ENCODE data around the gene ABCD3.

The ABCD3 gene

DNA sequence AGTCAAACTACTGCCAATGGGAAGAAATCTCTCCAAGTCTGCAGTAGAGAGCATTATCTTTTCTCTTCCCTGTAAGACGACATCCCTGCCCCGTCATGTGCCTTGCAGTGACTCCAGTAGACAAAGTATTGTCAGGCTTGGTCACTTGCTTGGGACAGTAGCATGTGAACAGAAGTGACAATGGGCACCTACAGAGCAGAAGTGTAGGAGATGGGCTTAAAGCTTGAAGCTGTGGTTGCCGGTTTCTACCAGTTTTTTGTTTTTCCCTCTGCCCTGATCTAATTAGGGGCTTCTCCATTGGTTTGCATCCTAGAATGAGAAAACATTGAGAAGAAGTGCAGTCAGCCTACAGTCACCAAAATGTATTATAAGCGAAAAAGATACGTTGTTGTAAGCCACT is 110.6 kb downstream of the ABCD3 start:
- DNase-seq = peak in 1 of 3 donors; percentile 6

DNA sequence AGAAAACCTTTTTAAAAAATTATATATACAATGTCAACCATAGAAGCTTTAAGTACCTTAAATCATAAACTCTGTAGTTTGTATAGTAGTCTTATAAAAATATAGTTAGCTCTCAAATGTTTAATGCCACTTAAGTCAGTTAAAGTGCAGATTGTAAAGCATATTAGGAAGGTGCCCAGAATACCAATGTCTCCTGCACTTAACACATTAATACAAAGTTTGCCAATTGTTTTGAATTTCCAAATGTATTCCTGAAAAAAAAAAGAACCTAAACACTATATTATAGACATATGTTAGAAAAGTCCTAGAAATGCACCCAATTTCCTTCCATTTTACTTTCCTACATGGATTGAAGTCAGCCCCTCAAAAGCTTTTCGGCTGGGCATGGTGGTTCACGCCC is 111.2 kb downstream of the ABCD3 start:
- no peak for DNase-seq

DNA sequence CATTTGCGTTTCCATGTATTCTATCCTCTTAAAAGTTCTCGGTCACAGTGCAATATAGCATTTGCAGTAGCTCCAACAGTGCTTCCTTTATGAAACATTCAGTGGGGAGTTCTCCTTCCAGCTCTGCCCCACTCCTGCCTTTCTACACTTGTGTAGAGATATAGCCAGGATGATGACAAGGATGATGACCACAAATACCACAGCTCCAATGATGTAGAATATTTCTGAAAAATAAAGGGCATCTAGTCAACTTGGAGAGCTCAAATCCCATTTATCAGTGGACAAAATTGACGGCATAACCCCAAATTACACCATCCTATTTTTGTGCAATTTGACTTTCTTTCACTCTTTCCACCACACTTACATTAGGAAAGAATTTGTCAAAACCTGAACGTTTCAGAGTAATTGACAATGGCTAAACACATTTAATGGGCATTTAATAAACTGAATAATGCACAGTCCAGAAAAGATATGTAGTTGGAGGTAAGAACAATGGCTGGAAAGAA is 112.2 kb downstream of the ABCD3 start:
- DNase-seq = peak in 1 of 3 donors; percentile 9

DNA sequence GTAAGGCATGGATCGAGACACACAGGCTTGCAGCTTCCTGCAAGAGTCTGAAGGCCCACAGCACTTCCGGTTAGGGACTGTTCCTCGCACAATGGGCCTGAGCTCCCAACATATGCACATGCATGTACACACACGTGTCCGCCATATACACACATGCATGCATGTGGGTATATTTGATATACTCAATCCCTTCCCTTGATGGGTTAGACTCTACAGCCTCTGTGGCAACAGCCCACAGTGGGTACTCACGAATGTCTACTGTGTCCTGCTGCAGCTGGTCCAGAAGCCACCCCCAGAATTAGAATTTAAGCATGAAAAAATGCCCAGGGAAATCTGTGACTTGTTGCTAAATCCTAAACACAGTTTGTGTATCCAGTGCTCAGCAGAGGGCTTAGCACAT is 113.5 kb downstream of the ABCD3 start:
- peak in 1 of 3 donors; percentile 7 for DNase-seq

DNA sequence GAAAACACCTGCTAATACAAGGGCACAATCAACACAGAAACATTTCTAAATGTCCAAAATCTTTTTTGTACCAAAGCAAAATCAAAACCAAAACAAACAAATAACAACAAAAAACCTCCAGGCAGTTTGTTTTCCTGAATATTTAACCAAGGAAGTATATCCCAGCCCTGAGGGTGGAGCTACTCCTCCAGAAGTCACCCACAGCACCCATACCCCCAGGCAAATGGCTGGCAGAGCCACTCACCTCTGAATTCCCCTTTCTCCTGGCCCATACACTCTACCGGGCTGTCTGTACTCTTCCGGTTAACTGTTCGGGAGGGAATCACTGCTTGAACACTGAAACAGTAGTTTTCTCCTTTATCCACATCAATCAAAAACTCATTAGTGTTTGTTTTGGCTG is 113.9 kb downstream of the ABCD3 start:
- DNase-seq = peak in 1 of 3 donors; percentile 13

DNA sequence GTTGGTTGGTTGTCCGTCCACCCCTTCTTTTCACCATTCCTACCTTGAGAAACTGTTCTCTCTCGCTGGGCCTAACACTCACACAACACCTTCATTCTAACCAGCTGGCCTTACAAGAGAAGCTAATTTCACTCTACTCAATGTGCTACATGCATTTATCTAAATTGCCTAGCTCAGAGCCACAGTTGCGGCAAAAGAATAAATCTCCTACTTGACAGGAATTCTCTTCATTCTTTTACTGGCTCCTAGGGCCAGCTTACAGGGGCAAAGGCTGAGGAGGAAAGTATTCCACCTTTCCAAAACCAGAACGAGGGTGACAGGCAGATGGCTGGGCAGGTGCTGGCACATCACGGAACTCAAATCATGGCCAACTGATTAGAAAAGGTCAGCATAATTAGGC is 116.9 kb downstream of the ABCD3 start:
- peak in 1 of 3 donors; percentile 1 for DNase-seq

DNA sequence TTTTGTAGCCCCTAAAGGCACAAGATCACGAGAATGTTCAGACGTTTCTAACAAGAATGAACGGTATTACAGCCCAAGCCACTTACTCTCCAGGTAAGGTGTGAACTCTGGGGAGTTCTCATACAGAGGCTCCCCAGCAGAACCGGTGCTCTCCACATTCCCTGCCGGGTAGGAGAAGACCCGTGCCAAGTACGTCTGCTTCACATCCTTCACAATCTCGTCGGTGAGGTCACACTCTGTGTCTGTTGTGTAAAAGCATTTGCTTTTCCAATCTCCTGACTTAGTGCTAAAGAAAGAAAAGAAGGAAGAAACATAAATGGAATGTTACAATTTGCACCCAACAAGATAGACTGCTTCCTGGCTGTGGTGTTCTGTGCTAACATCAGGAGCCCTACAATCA is 117.7 kb downstream of the ABCD3 start:
- DNase-seq = peak in 1 of 3 donors; percentile 4

DNA sequence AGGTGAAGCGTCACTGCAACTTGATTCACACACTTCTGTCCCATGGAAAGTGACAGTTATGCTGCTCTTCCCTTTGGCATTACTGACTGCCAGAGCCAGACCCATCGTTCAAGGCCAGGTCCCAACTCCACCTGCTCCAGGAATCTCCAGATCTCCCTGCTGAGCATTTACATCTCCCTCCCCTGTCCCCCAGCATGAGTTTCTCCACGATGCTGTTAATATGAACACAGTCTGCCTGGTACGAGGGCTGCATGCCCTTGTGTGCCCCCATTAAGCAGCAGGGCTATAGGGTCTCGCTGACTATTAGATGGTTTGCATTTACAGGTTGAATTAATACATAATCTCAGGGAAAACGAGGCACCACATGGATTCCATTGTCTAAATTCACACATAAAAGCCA is 119.1 kb downstream of the ABCD3 start:
- DNase-seq = peak in 1 of 3 donors; percentile 5

DNA sequence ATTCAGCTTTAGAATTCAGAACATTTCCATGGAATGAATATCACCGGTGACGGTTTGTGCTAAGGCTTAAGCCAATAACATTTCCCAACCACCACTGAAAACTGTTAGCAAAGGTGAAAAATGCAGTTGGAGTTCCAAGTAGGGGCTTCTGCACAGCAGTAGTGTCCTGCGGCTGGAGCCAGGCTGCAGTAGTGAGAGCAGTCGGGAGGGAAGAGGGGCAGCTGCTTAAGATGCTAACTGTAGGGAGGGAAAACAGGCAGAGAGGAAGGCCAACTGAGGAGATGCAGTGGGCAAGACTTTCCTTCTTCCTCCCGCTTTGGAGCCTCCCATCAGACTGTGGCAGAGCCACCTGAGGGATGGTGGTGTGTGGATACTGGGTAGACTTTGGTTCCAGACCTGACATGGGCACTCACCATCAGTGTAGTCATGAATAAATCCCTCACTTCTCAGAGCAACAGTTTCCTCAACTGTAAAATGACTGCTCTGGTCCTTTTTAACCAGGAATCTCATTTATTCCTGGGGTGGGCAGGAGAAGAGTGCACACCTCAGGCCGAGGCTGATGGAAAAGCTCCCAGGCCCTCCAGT is 120.1 kb downstream of the ABCD3 start:
- peak in 1 of 3 donors; percentile 4 for DNase-seq

DNA sequence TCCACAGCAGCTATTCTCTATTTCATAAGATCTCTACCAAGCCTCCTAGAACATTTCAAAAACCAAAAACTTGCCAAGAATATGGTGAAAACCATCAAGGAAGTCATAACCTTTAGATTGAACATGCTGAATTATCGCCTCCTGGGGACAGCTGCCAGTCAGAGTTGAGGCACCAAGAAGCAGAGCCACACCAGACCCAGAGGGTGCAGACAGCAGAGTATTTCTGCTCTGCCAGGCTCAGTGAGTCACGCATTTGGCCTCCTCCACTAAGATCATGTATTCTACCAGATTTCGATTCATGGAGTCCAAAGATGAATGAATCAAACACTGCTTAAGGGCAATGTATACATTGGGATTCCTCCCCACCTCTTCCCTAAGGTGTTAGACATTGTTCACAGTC is 121.3 kb downstream of the ABCD3 start:
- peak; percentile 21 to 40 (median 31) for DNase-seq

DNA sequence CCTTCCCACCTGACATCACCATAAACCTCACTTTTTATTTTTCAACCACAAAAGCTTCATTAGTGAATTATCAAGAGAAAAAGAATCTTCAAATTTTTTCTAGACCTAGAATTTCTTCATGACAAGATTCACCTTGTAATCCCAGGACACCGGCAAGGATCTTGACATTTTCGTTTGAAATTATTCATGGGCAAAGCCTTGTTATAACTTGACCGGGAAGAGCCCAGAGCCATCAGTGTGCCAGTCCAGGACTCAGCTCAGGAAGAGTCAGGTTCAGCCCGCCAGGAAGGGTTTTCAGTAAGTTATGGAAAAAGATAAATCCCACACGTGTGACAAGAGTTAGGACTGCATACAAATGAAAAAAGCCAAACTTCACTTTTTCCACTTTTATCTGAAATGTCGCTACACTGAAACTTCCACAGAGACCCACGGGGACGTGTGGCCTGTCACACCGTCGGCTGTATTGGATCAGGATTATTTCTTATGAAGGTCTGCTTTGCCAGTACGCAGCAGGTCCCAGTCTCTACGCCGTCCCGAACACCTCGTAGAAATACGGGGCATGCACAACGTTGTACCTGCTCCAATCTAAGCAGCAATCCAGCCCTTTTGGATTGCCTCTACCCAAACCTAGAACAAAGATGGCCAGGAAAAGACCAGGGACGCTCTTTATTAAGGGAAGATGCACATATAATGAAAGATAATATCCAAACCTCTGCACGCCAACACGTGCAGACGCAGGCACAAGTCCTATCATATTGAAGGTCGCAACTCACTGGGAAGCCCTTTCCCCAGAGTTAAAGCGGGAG is 122.5 kb downstream of the ABCD3 start:
- DNase-seq = peak in 1 of 3 donors; percentile 5

DNA sequence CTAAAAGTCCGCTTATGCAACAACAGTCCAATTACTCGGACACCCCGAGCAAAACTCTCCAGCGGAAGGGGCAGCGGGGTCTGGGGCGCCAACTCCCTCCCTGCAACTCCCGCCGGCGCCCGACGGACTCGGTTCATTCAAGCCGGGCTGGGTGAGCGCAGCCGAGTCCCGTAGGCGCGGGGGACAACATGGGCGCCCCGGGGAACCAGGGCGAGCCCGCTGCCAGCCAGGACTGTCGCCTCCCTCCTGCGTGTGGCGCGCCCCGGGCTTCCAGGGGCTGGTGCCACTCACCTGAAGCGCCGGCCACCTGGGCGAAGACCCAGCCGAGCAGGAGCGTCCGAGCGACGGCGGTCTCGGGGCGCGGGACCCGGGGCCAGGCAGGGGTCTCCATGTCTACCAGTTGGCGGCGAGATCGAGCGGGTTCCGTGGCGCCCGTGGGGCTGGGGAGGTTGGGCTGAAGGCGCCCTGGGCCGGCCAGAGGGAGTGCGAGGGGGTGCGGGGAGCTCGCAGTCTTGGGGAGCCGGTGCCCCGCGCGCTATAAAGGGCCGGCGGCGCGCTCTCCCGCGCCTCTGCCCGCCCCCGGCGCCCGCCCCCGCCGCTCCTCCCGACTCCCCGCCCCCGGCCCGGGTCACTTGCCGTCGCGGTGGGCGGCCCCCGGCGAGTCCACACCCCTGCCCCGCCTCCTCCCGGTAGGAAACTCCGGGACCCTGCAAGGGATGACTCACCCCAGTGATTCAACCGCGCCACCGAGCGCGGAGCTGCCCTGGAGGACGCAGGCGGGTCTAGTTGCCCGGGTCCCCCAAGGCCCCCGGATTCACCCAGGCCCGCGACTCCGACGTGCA is 123.3 kb downstream of the ABCD3 start, which contains the start of gene F3:
TSS of gene F3 (minus strand) at position 514 of the 842 bp plus-strand sequence. CDS start at position 391, 123 bp downstream.
- peak; percentile 96 to 99 (median 98) for DNase-seq

DNA sequence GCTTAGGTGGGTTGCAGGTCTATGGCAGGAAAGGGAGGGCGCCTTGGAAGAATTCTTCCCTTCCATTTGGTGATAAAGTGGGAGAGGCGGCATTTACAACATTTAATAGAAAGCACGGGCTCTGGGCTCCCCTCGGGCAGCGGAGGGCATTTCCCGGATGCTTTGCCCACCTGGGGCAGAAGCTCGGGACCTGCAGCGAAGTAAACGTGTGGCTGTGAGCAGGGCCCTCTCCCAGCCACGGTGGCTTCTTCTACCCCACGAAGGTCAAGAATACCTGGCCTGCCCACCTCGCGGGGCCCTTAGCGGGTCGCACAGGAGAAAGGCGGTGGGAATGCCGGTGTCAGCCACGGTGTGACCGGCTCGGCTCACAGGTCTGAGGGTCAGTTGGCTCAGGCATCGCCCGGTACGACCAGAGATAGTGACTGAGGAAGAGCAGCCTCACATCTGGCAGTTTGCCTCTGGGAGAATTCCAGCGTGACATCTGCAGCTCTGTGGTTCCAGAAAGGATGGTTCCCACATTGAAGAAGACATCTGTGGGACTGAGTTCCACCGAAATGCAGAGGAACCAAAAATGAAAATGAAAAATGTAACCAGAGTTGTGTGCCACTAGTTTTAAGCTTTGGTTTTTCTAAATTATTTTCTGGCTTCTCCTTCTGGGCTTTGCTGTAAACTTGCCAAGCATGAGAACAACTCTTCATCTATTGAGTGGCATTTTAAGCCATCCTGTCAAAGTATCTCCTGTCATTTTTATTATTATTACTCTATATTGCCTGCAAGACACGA is 124.1 kb downstream of the ABCD3 start:
- peak; percentile 61 to 81 (median 67) for DNase-seq

DNA sequence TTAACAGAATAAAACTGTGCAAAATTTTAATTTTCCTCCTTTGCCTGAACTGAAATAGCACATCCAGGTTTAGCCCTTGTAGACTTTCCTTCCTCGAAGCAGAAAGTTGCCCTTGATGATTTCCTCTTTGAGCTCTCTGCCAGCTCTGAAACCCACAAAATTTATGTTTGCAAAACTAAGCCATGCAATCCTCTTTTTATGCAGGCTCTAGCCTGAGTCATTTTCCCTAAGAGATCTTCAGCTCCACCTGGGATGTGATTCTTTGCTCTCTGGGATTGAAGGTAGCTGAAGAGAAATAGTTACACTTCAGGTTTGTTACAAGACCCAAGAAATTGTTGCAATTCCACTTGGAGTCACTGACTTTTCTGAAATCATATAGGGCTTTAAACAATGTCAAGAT is 124.8 kb downstream of the ABCD3 start:
- DNase-seq = peak; percentile 27 to 62 (median 44)

DNA sequence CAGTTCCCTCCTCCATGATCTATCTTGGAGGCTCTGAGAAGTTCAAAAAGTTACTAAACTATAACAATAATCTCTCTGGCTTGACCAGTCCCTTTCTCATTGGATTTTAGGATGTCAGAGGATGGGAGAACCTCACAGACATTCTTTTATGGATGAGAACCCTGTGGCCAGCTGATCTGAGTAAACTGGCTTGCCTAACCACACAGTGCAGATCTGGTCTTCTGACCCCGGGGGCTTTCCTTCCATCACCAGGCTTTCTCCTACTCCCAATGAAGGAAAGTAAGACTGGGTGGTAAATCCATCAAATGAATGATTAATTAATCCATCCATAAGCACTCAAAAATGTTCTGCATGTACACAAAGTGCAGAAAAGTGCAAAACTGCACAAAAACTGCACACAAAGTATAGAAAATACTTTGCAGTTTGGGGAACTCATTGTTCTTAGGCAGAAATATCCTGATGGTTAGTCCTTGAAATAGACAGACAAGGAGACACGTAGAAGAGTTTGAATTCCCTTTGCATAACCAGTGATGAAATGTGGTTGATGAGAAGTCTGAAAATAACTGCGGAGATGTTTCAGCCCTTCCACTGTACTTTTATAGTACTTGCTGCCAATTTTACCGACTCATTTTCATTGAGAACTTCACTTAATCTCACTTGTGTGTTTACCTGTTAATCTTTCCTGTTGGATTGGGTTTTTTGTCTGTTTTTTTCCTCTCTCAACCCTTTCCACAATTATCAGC is 125.9 kb downstream of the ABCD3 start:
- DNase-seq = peak in 2 of 3 donors; percentile 10 to 30

DNA sequence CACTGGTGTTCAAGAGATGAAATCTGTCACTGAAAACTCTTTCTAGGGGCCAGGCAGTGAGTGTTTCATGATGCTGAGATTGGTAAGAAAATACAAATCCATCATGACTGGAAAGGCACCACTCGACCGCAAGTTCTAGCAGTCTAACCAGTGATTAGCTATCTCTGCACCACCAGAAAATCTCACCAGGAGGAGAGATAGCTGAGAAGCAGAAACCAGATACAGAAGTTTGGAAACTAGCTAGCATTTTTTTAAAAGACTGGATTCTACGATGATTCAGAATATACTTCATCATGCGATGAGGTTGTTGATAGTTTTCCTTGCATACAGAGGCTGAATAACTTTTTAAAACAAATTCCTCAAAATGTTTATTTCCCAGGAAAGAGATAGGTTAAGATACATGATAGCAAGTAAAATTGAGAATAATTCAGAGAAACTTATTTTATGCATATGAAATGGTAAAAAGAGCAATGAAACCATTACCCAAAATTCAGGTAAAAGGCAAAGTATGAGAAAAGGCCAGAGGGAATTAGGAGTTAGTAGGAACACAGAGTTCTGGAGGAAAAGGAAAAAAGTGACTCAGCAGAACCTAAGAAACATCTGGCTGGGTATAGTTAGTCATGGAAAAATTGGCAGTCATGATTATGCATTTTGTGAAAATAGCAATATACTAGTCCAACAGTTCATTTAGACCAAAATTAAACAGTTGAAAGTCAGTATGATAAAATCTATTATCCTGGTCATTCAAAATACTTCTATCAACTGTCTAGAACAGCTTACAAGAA is 126.7 kb downstream of the ABCD3 start:
- peak in 1 of 3 donors; percentile 28 for DNase-seq

DNA sequence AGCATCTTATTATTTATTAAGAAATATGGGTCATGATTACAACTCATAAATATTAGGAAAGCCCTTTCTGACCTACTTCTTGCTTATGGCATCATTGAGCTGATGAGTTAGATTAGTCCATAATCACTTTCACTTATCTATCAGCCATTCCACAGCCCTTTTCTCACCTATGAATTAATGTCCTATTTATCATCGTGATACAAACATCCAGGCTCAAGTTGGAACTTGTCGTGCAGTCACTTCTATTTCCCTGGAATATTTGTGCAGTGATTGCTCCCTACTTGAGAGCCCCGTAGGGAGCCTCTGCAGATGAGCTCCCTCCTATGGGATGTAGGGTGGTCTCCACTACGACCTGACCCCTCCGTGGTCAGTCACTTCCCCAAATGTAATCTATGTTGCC is 131.5 kb downstream of the ABCD3 start:
- DNase-seq = no peak

DNA sequence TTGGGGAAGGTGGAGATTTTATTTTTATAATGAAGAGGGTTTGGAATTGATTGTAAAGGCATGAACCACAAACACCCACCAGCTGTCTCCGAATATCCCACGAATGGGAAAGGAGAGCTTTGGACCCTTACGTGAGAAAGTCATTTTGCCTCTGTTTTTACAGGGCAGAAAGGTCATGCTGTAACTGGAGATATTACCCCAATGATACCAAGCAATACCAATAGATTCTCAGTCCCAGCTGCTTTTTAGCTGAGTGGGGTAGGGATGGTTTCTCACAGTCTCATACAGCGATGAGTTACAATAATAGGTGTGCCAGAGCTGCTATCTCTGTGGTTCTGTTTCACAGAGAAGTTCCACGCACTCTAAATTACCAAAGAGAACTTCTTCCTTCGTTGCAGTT is 132.2 kb downstream of the ABCD3 start:
- DNase-seq = no peak

DNA sequence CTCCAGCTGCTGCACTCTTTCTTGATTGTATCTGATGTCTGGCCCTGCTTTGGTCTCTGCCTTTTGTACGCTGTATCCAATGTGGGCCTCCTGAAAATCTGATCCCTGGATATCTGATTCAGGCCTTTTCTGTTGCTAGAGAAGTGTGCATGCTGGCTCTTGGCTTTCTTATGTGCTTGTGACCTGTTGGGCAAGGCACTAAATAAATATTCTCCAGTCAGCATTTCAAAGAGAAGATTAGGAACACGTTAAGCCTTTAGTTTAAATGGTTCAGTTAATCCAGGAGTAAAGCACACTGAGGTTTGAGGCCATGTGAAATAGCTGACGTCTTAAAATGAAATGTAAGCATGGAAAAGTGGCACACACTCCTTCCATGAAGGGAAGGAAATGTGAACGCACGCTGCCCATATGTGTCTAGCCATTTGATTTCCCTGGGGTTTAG is 132.6 kb downstream of the ABCD3 start:
- DNase-seq = no peak

DNA sequence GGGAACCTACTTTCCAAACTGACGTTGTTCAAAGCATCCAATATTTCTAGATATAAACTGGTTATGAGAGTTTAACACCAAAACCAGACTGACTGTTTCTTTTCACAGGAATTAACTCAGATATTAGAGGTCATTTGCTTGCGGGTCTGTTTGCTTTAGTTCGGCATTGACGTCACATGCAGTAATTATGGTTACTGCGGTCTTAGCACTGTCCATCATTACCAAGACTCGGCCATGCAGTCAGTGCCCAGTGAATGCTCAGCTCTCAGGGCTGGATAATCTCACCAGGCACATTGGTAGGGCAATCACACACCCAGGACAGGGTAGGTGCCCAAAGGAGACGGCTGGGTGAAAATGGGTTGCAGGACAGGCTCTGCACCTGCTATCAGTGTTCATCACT is 133.3 kb downstream of the ABCD3 start:
- no peak for DNase-seq

Measured in suppressor macrophage treated with lipopolysaccharide for 1 hour (primary cell).